Left ventricle myocardium superior (tissue), 1 donor: ENCODE results near the gene AGAP1. TPM values are rescaled to one million over a fixed set of nuclear protein-coding genes. Genes with fewer than 3 reads are reported as not detected.

Source experiments
- ATAC-seq: fragments of 200-7000 bp; cut with Tn5 transposase; one replicate; pipeline ENCODE4 v1.9.1; 2020; ENCODE audit warnings: mild to moderate bottlenecking, moderate library complexity
- DNase-seq: peaks from one replicate; pipeline ENCODE4 v3.0.0-alpha.2; 2020
- intact Hi-C: fragments of 100-400 bp; cut with micrococcal nuclease; formaldehyde crosslinking; loops from one replicate; pipeline ENCODE4 v1.11.0; 2022
- total RNA-seq: library from RNA; stranded (reverse); fragmentation: NEBNext Ultra II Directional; extraction: Animal tissue kit (Norgen Biotek cat#: 25700); gene quantifications from one replicate; pipeline ENCODE4 v1.2.1, GENCODE V29; 2021
- donor health status: DM: no; HTN: yes; CAD: no; lungs with severe emphysema.

AGAP1 gene
- total RNA-seq, 1 donor from 2014 or later, result 22.3 TPM

GRCh38 chr2:235523021-235523420 lies 29.2 kb downstream of the AGAP1 start:
- DNase-seq, result no peak
- ATAC-seq, result no peak
- intact Hi-C loops, result no loop called here

- DNase-seq, result no peak
- no peak for ATAC-seq
- intact Hi-C loops, result no loop called here
Observed at GRCh38 chr2:235523486-235524150, 29.8 kb downstream of the AGAP1 start.

- ATAC-seq, result no peak
- intact Hi-C loops, result no loop called here
- no peak for DNase-seq
Observed at GRCh38 chr2:235526166-235526565, 32.3 kb downstream of the AGAP1 start.

- DNase-seq, result no peak
- intact Hi-C loops, result no loop called here
- no peak for ATAC-seq
Observed at GRCh38 chr2:235527806-235528469, 34.1 kb downstream of the AGAP1 start.

GRCh38 chr2:235529621-235530020 lies 35.8 kb downstream of the AGAP1 start:
- ATAC-seq (no peak), DNase-seq (no peak)
- intact Hi-C loops, result no loop called here

GRCh38 chr2:235530735-235531134 lies 36.9 kb downstream of the AGAP1 start:
- DNase-seq (no peak), ATAC-seq (no peak)
- intact Hi-C loops, result no loop called here

- DNase-seq (no peak), ATAC-seq (no peak)
- intact Hi-C loops, result no loop called here
Observed at GRCh38 chr2:235532307-235532706, 38.5 kb downstream of the AGAP1 start.

- no peak for DNase-seq
- ATAC-seq, result no peak
- intact Hi-C loops, result no loop called here
Observed at GRCh38 chr2:235533198-235533597, 39.4 kb downstream of the AGAP1 start.

- DNase-seq (no peak), ATAC-seq (no peak)
- intact Hi-C loops, result no loop called here
Observed at GRCh38 chr2:235533616-235534385, 40.0 kb downstream of the AGAP1 start.

GRCh38 chr2:235534678-235535422 lies 41.0 kb downstream of the AGAP1 start:
- DNase-seq, result no peak
- intact Hi-C loops, result no loop called here
- no peak for ATAC-seq

GRCh38 chr2:235535423-235536130 lies 41.7 kb downstream of the AGAP1 start:
- ATAC-seq, result no peak

GRCh38 chr2:235536711-235537110 lies 42.9 kb downstream of the AGAP1 start:
- DNase-seq (no peak), ATAC-seq (no peak)
- intact Hi-C loops, result no loop called here

More at GRCh38 chr2:235535423-235536130, 41.7 kb downstream of the AGAP1 start:
- no peak for DNase-seq
- intact Hi-C loops, result no loop called here

- DNase-seq, result no peak
- ATAC-seq, result no peak
- intact Hi-C loops, result no loop called here
Observed at GRCh38 chr2:235537186-235537585, 43.3 kb downstream of the AGAP1 start.

- DNase-seq (no peak), ATAC-seq (no peak)
- intact Hi-C loops, result no loop called here
Observed at GRCh38 chr2:235537587-235537986, 43.7 kb downstream of the AGAP1 start.

GRCh38 chr2:235538144-235538639 lies 44.3 kb downstream of the AGAP1 start:
- intact Hi-C loops, result no loop called here
- ATAC-seq (no peak), DNase-seq (no peak)

GRCh38 chr2:235538981-235539380 lies 45.1 kb downstream of the AGAP1 start:
- DNase-seq (no peak), ATAC-seq (no peak)
- intact Hi-C loops, result no loop called here

- intact Hi-C loops, result no loop called here
- DNase-seq (no peak), ATAC-seq (no peak)
Observed at GRCh38 chr2:235539773-235540172, 45.9 kb downstream of the AGAP1 start.

GRCh38 chr2:235541016-235541415 lies 47.2 kb downstream of the AGAP1 start:
- intact Hi-C loops, result no loop called here
- ATAC-seq (no peak), DNase-seq (no peak)
